Bronchial epithelial cell (primary cell): ENCODE results near the gene QSER1. TPM values are rescaled to one million over a fixed set of nuclear protein-coding genes. Genes with fewer than 3 reads are reported as not detected.

ENCODE experiments used
- DNase-seq: peaks from one replicate; pipeline ENCODE4 v3.0.0-alpha.2; 2010; ENCODE audit warnings: low read depth
- FAIRE-seq: peaks from 2 replicates; lab custom pipeline; 2011; peaks lifted over from hg19 to GRCh38; lab: Jason Lieb, UNC
- H3K27me3 ChIP-seq: 2 replicates; pipeline ENCODE4 v1.5.1; 2011; ENCODE audit warnings: low read length; ENCODE audit not compliant: control insufficient read depth, insufficient read depth
- H3K36me3 ChIP-seq: 2 replicates; pipeline ENCODE4 v1.5.1; 2011; ENCODE audit warnings: low read length; ENCODE audit not compliant: control insufficient read depth, insufficient read depth
- H3K4me3 ChIP-seq: 2 replicates; pipeline ENCODE4 v1.5.1; 2011; ENCODE audit warnings: mild to moderate bottlenecking, low read depth, low read length, control low read depth
- total RNA-seq: library from RNA; depleted of rRNA; stranded (reverse); fragments of >200 nt; gene quantifications from 2 replicates; pipeline ENCODE4 v1.2.1, GENCODE V29; 2014
- TF ChIP-seq, protein P1 (sequence below): IDR thresholded peaks from 2 replicates; pipeline ENCODE4 v1.5.1; 2011; ENCODE audit warnings: mild to moderate bottlenecking, moderate library complexity, low read length, control low read depth, inconsistent platforms; ENCODE audit not compliant: insufficient read depth, severe bottlenecking

QSER1 gene
- total RNA-seq, 1 donor from 2014 or later = 11.1 TPM

DNA sequence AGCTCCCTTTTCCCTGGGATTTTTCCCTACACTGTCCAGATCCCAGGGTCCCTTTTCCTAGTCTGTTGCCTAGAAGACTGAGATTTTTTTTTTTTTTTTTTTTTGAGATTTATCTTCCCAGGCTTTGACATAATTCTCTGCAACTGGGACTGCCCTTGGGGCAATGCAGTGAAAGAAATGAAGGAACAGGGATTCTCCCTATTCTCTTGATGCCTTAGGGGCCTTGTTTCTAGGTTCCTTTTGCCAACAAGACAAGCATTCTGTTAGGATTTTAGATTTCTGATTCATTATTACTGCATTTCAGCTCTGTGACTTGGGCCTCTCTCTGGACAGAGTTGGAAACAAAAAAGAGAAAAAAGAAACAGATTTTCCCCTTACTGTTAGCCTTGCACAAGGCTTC is 47.3 kb downstream of the QSER1 start:
- Histone ChIP-seq H3K27me3 (no peaks in the 10 kb centered on the region), H3K4me3 (no peak overlapping the region), H3K36me3 (no peaks in the 10 kb centered on the region)
- FAIRE-seq = no peak
- DNase-seq = no peak
- TF ChIP-seq, protein P1, sequence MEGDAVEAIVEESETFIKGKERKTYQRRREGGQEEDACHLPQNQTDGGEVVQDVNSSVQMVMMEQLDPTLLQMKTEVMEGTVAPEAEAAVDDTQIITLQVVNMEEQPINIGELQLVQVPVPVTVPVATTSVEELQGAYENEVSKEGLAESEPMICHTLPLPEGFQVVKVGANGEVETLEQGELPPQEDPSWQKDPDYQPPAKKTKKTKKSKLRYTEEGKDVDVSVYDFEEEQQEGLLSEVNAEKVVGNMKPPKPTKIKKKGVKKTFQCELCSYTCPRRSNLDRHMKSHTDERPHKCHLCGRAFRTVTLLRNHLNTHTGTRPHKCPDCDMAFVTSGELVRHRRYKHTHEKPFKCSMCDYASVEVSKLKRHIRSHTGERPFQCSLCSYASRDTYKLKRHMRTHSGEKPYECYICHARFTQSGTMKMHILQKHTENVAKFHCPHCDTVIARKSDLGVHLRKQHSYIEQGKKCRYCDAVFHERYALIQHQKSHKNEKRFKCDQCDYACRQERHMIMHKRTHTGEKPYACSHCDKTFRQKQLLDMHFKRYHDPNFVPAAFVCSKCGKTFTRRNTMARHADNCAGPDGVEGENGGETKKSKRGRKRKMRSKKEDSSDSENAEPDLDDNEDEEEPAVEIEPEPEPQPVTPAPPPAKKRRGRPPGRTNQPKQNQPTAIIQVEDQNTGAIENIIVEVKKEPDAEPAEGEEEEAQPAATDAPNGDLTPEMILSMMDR = no peak

- no peak overlapping the region for H3K4me3 ChIP-seq
- FAIRE-seq (no peak), DNase-seq (no peak)
- TF ChIP-seq, protein P1 = no peak
- H3K27me3 ChIP-seq = no peaks in the 10 kb centered on the region
- no peaks in the 10 kb centered on the region for H3K36me3 ChIP-seq
Observed at GRCh38 chr11:32940865-32941264, 48.3 kb downstream of the QSER1 start.

GRCh38 chr11:32947978-32948377 is 55.4 kb downstream of the QSER1 start:
- FAIRE-seq (no peak), DNase-seq (no peak)
- TF ChIP-seq, protein P1 = no peak
- Histone ChIP-seq H3K36me3 (no peaks in the 10 kb centered on the region), H3K27me3 (no peaks in the 10 kb centered on the region), H3K4me3 (no peak overlapping the region)

GRCh38 chr11:32949739-32950138 is 57.1 kb downstream of the QSER1 start:
- no peak for DNase-seq
- peaks cover 2% of the 10 kb centered on the region for H3K36me3 ChIP-seq
- no peak for FAIRE-seq
- H3K27me3 ChIP-seq = no peaks in the 10 kb centered on the region
- TF ChIP-seq, protein P1 = no peak
- H3K4me3 ChIP-seq = no peak overlapping the region

DNA sequence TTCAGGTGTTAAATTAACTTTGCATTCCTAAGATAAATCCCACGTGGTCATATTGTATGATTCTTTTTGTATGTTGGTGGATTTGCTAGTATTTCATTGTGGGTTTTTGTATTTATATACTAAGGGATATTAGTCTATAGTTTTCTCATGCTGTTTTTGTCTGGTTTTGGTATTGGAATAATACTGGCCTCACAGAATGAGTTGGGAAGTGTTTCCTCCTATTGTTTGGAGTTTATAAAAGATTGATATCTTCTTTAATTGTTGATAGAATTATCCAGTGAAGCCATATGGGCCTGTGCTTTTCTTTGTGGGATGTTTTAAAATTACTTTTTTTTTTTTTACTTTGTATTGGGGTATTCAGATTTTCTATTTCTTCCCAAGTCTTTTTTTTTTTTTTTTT is 59.8 kb downstream of the QSER1 start:
- Histone ChIP-seq H3K36me3 (peaks cover 2% of the 10 kb centered on the region), H3K4me3 (no peak overlapping the region), H3K27me3 (no peaks in the 10 kb centered on the region)
- no peak for DNase-seq
- TF ChIP-seq, protein P1 = no peak
- no peak for FAIRE-seq

DNA sequence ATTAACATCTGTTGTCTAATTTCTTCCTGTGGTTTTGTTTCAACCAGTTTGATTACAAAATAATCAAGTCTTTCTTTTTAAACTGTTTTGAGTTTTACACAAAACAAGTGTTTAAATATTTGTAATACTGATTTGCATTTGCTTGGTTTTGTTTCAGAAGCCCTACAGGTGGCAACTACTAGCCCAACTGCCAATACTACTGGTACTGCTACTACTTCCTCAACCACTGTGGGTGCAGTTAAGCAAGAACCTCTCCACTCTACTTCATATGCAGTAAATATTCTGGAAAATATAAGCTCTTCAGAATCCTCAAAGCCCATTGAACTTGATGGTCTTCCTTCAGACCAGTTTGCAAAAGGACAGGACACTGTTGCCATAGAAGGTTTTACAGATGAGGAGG is 61.1 kb downstream of the QSER1 start:
- TF ChIP-seq, protein P1 = no peak
- no peak for FAIRE-seq
- DNase-seq = no peak
- Histone ChIP-seq H3K4me3 (no peak overlapping the region), H3K36me3 (peaks cover 2% of the 10 kb centered on the region), H3K27me3 (no peaks in the 10 kb centered on the region)
